ENCODE results near the gene NFILZ. TPM values are rescaled to one million over a fixed set of nuclear protein-coding genes. Genes with fewer than 3 reads are reported as not detected.

NFILZ gene
- polyA plus RNA-seq, 1 donor (not counting 4 experiments of a cell fraction or from before 2014, with no cell fraction given), result not detected

GRCh38 chr19:8629184-8629583, 1.2 kb upstream of the NFILZ start:
- no peak for FAIRE-seq
- no peaks in the 10 kb centered on the region for H4K20me1 ChIP-seq (ENCODE audit: control insufficient read depth, extremely low read depth, insufficient read depth, low read length)
- no peak overlapping the region for H3K4me3 ChIP-seq (ENCODE audit: control insufficient read depth in 2 of 3, extremely low read depth in 1 of 3, insufficient read depth in 2 of 3, low read depth in 1 of 3, low read length in 3 of 3)
- no peaks in the 10 kb centered on the region for H3K4me1 ChIP-seq (ENCODE audit: control insufficient read depth, extremely low read depth, insufficient read depth, low read length)
- dilution Hi-C loops (cut with MboI; ENCODE audit: extremely low pct_ligation_motif_present, low sequenced_read_pairs), result no loop called here
- H3K36me3 ChIP-seq (ENCODE audit: control insufficient read depth in 2 of 2, extremely low read depth in 1 of 2, insufficient read depth in 2 of 2, low read length in 2 of 2), result no peaks in the 10 kb centered on the region
- TF ChIP-seq CTCF (optimal IDR thresholded peaks at IDR 0.05 in 1 of 3, IDR thresholded peaks at IDR 0.05 in 1 of 3, conservative IDR thresholded peaks at IDR 0.05 in 1 of 3; ENCODE audit: extremely low read depth in 1 of 3, insufficient read depth in 2 of 3, low read length in 3 of 3) (no peak), EZH2 (IDR thresholded peaks at IDR 0.05; ENCODE audit: low read length) (no peak)
- H3K4me2 ChIP-seq (ENCODE audit: control insufficient read depth, extremely low read depth, insufficient read depth, low read depth, low read length), result no peak overlapping the region
- no peak overlapping the region for H3K27ac ChIP-seq (ENCODE audit: control insufficient read depth, insufficient read depth, low read length)
- H3K9me3 ChIP-seq (ENCODE audit: control insufficient read depth, low read depth, low read length), result no peaks in the 10 kb centered on the region
- DNase-seq (ENCODE audit: low read depth, low spot score), result no peak
- no peak overlapping the region for H3K9ac ChIP-seq (ENCODE audit: control insufficient read depth, extremely low read depth, insufficient read depth, low read length)
- no peaks in the 10 kb centered on the region for H3K9me1 ChIP-seq (ENCODE audit: control insufficient read depth, extremely low read depth, insufficient read depth, low read length)
- no peaks in the 10 kb centered on the region for H3K27me3 ChIP-seq (ENCODE audit: control insufficient read depth, extremely low read depth, insufficient read depth, low read length)
- H2AFZ ChIP-seq (ENCODE audit: control insufficient read depth, low read length), result no peak overlapping the region
- H3K79me2 ChIP-seq (ENCODE audit: control insufficient read depth, insufficient read depth, low read length), result no peaks in the 10 kb centered on the region

DNA sequence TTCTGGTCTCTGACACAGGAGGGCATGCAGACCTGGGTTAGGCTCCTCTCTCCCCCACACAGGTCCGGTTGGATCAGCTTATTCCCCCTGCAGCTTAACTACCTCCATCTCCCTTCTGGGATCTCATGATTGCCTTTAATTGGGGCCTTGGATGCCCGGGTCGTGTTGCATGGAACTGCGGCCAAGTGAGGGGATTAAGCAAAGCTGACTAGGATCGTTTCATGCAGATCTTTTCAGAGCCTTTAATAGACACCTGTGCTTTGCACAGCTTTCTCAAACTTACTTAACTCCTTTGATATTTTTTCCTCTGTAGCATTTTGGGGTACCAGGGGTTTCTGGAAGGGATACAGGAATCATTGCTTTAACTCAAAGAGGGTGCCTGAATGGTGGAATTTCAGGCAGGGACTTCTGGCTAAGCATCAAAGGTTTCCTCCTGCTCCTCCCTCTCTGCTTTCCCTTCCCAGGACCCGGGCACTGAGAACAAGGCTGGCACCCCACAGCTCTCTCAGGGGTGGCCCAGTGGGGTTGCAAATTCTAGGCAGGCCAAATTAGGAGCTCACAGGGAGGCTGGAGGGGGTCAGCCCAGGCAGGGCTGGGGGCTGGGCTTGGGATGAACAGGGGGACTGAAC, 477 bp downstream of the NFILZ start:
- Histone ChIP-seq H3K4me3 (ENCODE audit: control insufficient read depth in 2 of 3, extremely low read depth in 1 of 3, insufficient read depth in 2 of 3, low read depth in 1 of 3, low read length in 3 of 3) (no peak overlapping the region), H3K9me1 (ENCODE audit: control insufficient read depth, extremely low read depth, insufficient read depth, low read length) (no peaks in the 10 kb centered on the region), H3K36me3 (ENCODE audit: control insufficient read depth in 2 of 2, extremely low read depth in 1 of 2, insufficient read depth in 2 of 2, low read length in 2 of 2) (no peaks in the 10 kb centered on the region), H3K27ac (ENCODE audit: control insufficient read depth, insufficient read depth, low read length) (no peak overlapping the region), H3K79me2 (ENCODE audit: control insufficient read depth, insufficient read depth, low read length) (no peaks in the 10 kb centered on the region), H3K4me1 (ENCODE audit: control insufficient read depth, extremely low read depth, insufficient read depth, low read length) (no peaks in the 10 kb centered on the region), H3K27me3 (ENCODE audit: control insufficient read depth, extremely low read depth, insufficient read depth, low read length) (no peaks in the 10 kb centered on the region), H3K9me3 (ENCODE audit: control insufficient read depth, low read depth, low read length) (no peaks in the 10 kb centered on the region), H4K20me1 (ENCODE audit: control insufficient read depth, extremely low read depth, insufficient read depth, low read length) (no peaks in the 10 kb centered on the region), H2AFZ (ENCODE audit: control insufficient read depth, low read length) (no peak overlapping the region), H3K4me2 (ENCODE audit: control insufficient read depth, extremely low read depth, insufficient read depth, low read depth, low read length) (no peak overlapping the region), H3K9ac (ENCODE audit: control insufficient read depth, extremely low read depth, insufficient read depth, low read length) (no peak overlapping the region)
- DNase-seq (ENCODE audit: low read depth, low spot score) (no peak), FAIRE-seq (no peak)
- TF ChIP-seq CTCF (optimal IDR thresholded peaks at IDR 0.05 in 1 of 3, IDR thresholded peaks at IDR 0.05 in 1 of 3, conservative IDR thresholded peaks at IDR 0.05 in 1 of 3; ENCODE audit: extremely low read depth in 1 of 3, insufficient read depth in 2 of 3, low read length in 3 of 3) (no peak), EZH2 (IDR thresholded peaks at IDR 0.05; ENCODE audit: low read length) (no peak)
- dilution Hi-C loops (cut with MboI; ENCODE audit: extremely low pct_ligation_motif_present, low sequenced_read_pairs), result no loop called here
